ENCODE data around the gene PRSS21.

The PRSS21 gene

GRCh38 chr16:2852731-2853507 lies 35.9 kb downstream of the PRSS21 start:
- Mint-ChIP-seq H3K4me1 (peaks cover 5% of the 10 kb centered on the region), H3K27ac (no peak overlapping the region), H3K27me3 (ENCODE audit: low read depth, poor library complexity) (peaks cover 62% of the 10 kb centered on the region), H3K9me3 (peaks cover 18% of the 10 kb centered on the region), H3K4me3 (no peak overlapping the region), H3K36me3 (ENCODE audit: low read depth) (no peaks in the 10 kb centered on the region)
- no peak for DNase-seq
- TF ChIP-seq CTCF (IDR thresholded peaks at IDR 0.05): no peak

DNA sequence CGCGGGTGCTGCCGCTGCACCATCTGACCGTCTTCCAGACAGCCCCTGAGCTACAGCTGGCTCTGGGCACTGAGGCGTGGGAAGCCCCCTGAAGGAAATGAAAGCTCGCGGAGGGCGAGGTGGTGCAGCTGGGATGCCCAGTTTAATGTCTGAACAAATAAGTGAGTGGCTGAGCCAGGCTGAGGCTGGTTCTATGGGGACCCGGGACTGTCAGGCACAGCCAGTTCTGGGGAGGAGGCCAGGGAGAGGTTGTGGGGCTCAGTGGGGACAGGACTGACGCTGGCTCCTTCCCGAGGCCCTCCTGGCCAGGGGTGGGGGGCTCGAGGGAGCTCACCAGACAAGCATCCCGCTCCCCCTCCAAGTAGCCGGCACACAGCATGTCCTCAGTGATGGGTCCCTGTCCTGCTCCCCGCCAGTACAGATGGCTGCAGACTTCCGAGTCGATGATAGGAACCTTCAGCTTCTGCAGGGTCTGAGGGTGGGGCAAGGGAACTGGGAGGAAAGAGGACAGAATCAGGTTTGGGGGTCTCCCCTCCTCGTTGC lies 36.6 kb downstream of the PRSS21 start:
- peaks cover 5% of the 10 kb centered on the region for H3K4me1 Mint-ChIP-seq
- peaks cover 18% of the 10 kb centered on the region for H3K9me3 Mint-ChIP-seq
- TF ChIP-seq CTCF (IDR thresholded peaks at IDR 0.05): no peak
- no peaks in the 10 kb centered on the region for H3K36me3 Mint-ChIP-seq (ENCODE audit: low read depth)
- no peak for DNase-seq
- peaks cover 66% of the 10 kb centered on the region for H3K27me3 Mint-ChIP-seq (ENCODE audit: low read depth, poor library complexity)
- H3K4me3 Mint-ChIP-seq: no peak overlapping the region
- no peak overlapping the region for H3K27ac Mint-ChIP-seq

DNA sequence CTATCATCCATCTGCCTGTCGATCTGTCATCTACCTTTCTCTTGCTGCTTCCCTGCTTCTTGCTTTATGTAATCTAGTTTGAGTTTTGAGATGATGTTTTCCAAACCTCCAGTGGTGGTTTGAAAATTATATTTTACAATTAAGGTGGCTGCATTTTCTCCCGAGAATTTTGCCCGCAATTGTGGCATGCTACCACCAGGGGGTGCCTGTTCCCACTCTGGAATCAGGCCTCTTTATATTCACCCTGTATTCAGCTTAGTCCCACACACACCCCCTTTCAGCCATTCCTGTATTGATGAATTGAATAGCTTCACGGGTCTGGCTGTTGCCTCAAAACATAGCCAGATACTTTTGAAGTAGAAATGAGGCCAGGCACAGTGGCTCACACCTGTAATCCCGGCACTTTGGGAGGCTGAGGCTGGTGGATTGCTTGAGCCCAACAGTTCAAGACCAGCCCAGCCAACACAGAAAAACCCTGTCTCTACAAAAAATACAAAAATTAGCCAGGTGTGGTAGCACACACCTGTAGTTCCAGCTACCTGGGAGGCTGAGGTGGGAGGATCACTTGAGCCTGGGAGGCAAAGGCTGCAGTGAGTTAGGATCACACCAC lies 37.8 kb downstream of the PRSS21 start:
- peak; percentile 48 for TF ChIP-seq CTCF (IDR thresholded peaks at IDR 0.05)
- Mint-ChIP-seq H3K9me3 (peaks cover 18% of the 10 kb centered on the region), H3K4me3 (no peak overlapping the region), H3K27me3 (ENCODE audit: low read depth, poor library complexity) (peaks cover 69% of the 10 kb centered on the region), H3K27ac (no peak overlapping the region), H3K36me3 (ENCODE audit: low read depth) (no peaks in the 10 kb centered on the region), H3K4me1 (peaks cover 5% of the 10 kb centered on the region)
- no peak for DNase-seq

DNA sequence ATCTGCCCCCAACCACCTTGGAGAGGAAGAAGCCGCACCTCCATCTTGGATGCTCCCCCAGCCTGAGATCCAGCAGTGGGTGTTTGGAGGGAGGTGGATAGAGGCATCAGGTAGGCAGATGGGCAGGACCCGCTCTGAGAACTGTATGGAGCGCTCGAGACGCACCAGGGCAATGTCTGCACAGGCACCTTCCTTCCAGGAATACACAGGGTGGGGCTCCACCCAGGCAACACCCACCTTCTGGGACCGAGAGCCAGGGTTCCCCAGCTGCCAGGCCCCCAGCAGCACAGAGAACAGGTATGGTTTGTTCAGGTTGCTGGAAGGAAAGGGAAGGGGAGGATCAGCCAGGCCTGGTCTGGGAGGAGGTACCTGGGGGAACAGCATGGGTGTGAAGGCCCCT lies 38.5 kb downstream of the PRSS21 start:
- no peak overlapping the region for H3K4me3 Mint-ChIP-seq
- no peak for TF ChIP-seq CTCF (IDR thresholded peaks at IDR 0.05)
- H3K9me3 Mint-ChIP-seq: peaks cover 24% of the 10 kb centered on the region
- no peak overlapping the region for H3K27ac Mint-ChIP-seq
- H3K36me3 Mint-ChIP-seq (ENCODE audit: low read depth): no peaks in the 10 kb centered on the region
- H3K4me1 Mint-ChIP-seq: peaks cover 5% of the 10 kb centered on the region
- DNase-seq: no peak
- H3K27me3 Mint-ChIP-seq (ENCODE audit: low read depth, poor library complexity): peaks cover 71% of the 10 kb centered on the region

GRCh38 chr16:2856061-2856670 lies 39.1 kb downstream of the PRSS21 start:
- Mint-ChIP-seq H3K9me3 (peaks cover 28% of the 10 kb centered on the region), H3K27ac (no peak overlapping the region), H3K36me3 (ENCODE audit: low read depth) (no peaks in the 10 kb centered on the region), H3K4me3 (no peak overlapping the region), H3K4me1 (peaks cover 5% of the 10 kb centered on the region), H3K27me3 (ENCODE audit: low read depth, poor library complexity) (peaks cover 71% of the 10 kb centered on the region)
- peak; percentile 44 for DNase-seq
- no peak for TF ChIP-seq CTCF (IDR thresholded peaks at IDR 0.05)

Data from nephron progenitor cell (in vitro differentiated cells).